Neural cell (in vitro differentiated cells): ENCODE measurements around the gene DBNDD1. TPM values are rescaled to one million over a fixed set of nuclear protein-coding genes. Genes with fewer than 3 reads are reported as not detected.

Experiments
- H2AFZ ChIP-seq: fragments of 200-600, 300-800 bp; sonication (generic), shearing (Covaris generic); 2 replicates; pipeline ENCODE4 v1.6.0; 2014; ENCODE audit warnings: low read depth, mild to moderate bottlenecking, antibody characterized with exemption, low read length, moderate library complexity
- H3F3A ChIP-seq: fragments of 200-600 bp; shearing (Covaris generic); 2 replicates; pipeline ENCODE4 v1.6.1; 2016; ENCODE audit warnings: mild to moderate bottlenecking, moderate library complexity, mixed read lengths, antibody characterized with exemption, low read length; ENCODE audit not compliant: insufficient read depth, poor library complexity, severe bottlenecking
- H3K27ac ChIP-seq: fragments of 200-600, 300-800 bp; sonication (generic), shearing (Covaris generic); 2 replicates; pipeline ENCODE4 v1.5.1; 2014; ENCODE audit warnings: mild to moderate bottlenecking, low read length, moderate library complexity
- H3K27me3 ChIP-seq: fragments of 300-800, 200-600 bp; sonication (generic), shearing (Covaris generic); 2 replicates; pipeline ENCODE4 v1.6.0; 2014; ENCODE audit warnings: mild to moderate bottlenecking, low read depth, low read length, moderate library complexity; ENCODE audit not compliant: insufficient read depth
- H3K36me3 ChIP-seq: fragments of 300-800, 200-600 bp; sonication (generic), shearing (Covaris generic); 2 replicates; pipeline ENCODE4 v1.5.1; 2014; ENCODE audit warnings: mild to moderate bottlenecking, antibody characterized with exemption, low read length, moderate library complexity; ENCODE audit not compliant: insufficient read depth
- H3K4me2 ChIP-seq: fragments of 300-800, 200-600 bp; sonication (generic), shearing (Covaris generic); 2 replicates; pipeline ENCODE4 v1.6.0; 2014; ENCODE audit warnings: mild to moderate bottlenecking, low read length
- H3K4me3 ChIP-seq: fragments of 300-800, 200-600 bp; sonication (generic), shearing (Covaris generic); 2 replicates; pipeline ENCODE4 v1.5.1; 2014; ENCODE audit warnings: mild to moderate bottlenecking, low read length, moderate library complexity
- H3K79me2 ChIP-seq: fragments of 200-600 bp; shearing (Covaris generic); replicated peaks from 2 replicates; pipeline ENCODE4 v1.6.0; 2014; ENCODE audit warnings: mild to moderate bottlenecking, low read length, moderate library complexity; ENCODE audit not compliant: insufficient read depth
- H3K9ac ChIP-seq: fragments of 300-800, 200-600 bp; sonication (generic), shearing (Covaris generic); 2 replicates; pipeline ENCODE4 v1.6.1; 2016; ENCODE audit warnings: mild to moderate bottlenecking, low read length, mixed read lengths
- H3K9me2 ChIP-seq: fragments of 200-600 bp; shearing (Covaris generic); 2 replicates; pipeline ENCODE4 v1.6.1; 2016; ENCODE audit warnings: mild to moderate bottlenecking, low read length, mixed read lengths; ENCODE audit not compliant: insufficient read depth
- H3K9me3 ChIP-seq: fragments of 200-600, 300-800 bp; sonication (generic), shearing (Covaris generic); 2 replicates; pipeline ENCODE4 v1.6.1; 2016; ENCODE audit warnings: mild to moderate bottlenecking, mixed run types, low read length, moderate library complexity, mixed read lengths
- H4K20me1 ChIP-seq: fragments of 200-600 bp; shearing (Covaris generic); 2 replicates; pipeline ENCODE4 v1.6.1; 2016; ENCODE audit warnings: mild to moderate bottlenecking, mixed run types; ENCODE audit not compliant: insufficient read depth
- EP300 ChIP-seq: fragments of 450-650 bp; conservative IDR thresholded peaks from 2 replicates; pipeline ENCODE4 v1.6.1; 2014; ENCODE audit warnings: antibody characterized with exemption, mild to moderate bottlenecking, moderate library complexity; ENCODE audit not compliant: poor library complexity, severe bottlenecking
- EZH2 ChIP-seq: fragments of 200-600, 300-800 bp; shearing (Covaris generic), sonication (generic); IDR thresholded peaks from 2 replicates; pipeline ENCODE4 v1.6.1; 2014; ENCODE audit warnings: antibody characterized with exemption, low read length, borderline replicate concordance, mild to moderate bottlenecking; ENCODE audit not compliant: insufficient read depth, poor library complexity, severe bottlenecking
- MXI1 ChIP-seq: fragments of 450-650 bp; conservative IDR thresholded peaks from 2 replicates; pipeline ENCODE4 v1.6.1; 2014; ENCODE audit warnings: antibody characterized with exemption, mild to moderate bottlenecking; ENCODE audit not compliant: poor library complexity, severe bottlenecking
- POLR2AphosphoS5 ChIP-seq: IDR thresholded peaks from 2 replicates; pipeline ENCODE4 v1.6.1; 2012
- RAD21 ChIP-seq: fragments of 450-650 bp; conservative IDR thresholded peaks from 2 replicates; pipeline ENCODE4 v1.6.1; 2014; ENCODE audit warnings: antibody characterized with exemption, mild to moderate bottlenecking, moderate library complexity
- SMC3 ChIP-seq: fragments of 450-650 bp; conservative IDR thresholded peaks from 2 replicates; pipeline ENCODE4 v1.6.1; 2014; ENCODE audit warnings: antibody characterized with exemption, mild to moderate bottlenecking, moderate library complexity; ENCODE audit not compliant: poor library complexity
- TAF1 ChIP-seq: IDR thresholded peaks from 2 replicates; pipeline ENCODE4 v1.6.1; 2012; ENCODE audit warnings: low read depth
- polyA plus RNA-seq: library from polyadenylated mRNA; depleted of rRNA; stranded (reverse); fragments of >200 nt; gene quantifications from 2 replicates; pipeline ENCODE4 v1.2.3, GENCODE V29; 2014
- TF ChIP-seq, protein P1 (sequence below): fragments of 450-650 bp; IDR thresholded peaks from 2 replicates; pipeline ENCODE4 v1.5.1; 2014; ENCODE audit warnings: antibody characterized with exemption, mild to moderate bottlenecking, moderate library complexity; ENCODE audit not compliant: poor library complexity, severe bottlenecking
- TF ChIP-seq, protein P2 (sequence below): IDR thresholded peaks from 2 replicates; pipeline ENCODE4 v1.6.1; 2012; ENCODE audit warnings: borderline replicate concordance

The DBNDD1 gene
- polyA plus RNA-seq, 1 donor from 2014 or later, result 15.4 TPM

DNA sequence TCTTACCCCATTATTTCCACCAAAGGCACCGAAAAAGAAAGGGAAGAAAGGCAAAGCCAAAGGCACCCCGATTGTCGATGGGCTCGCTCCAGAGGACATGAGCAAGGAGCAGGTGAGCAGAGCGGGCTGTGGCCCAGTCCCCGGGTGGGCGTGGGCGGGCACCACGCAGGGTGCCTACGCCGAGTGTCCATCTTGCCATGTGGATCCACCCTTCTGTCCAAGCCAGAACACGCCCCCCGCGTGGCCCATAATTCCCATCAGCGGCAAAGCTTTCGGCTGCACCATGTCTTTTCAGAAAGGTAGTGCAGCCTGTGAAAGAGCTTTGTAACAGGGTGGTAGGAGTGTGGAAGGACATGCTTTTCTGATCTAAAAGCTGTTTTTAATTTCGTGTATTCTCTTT lies 8.4 kb upstream of the DBNDD1 start:
- TF ChIP-seq RAD21 (no peak), MXI1 (no peak), POLR2AphosphoS5 (no peak), TAF1 (no peak), EP300 (no peak), EZH2 (no peak), SMC3 (no peak)
- TF ChIP-seq, protein P1, sequence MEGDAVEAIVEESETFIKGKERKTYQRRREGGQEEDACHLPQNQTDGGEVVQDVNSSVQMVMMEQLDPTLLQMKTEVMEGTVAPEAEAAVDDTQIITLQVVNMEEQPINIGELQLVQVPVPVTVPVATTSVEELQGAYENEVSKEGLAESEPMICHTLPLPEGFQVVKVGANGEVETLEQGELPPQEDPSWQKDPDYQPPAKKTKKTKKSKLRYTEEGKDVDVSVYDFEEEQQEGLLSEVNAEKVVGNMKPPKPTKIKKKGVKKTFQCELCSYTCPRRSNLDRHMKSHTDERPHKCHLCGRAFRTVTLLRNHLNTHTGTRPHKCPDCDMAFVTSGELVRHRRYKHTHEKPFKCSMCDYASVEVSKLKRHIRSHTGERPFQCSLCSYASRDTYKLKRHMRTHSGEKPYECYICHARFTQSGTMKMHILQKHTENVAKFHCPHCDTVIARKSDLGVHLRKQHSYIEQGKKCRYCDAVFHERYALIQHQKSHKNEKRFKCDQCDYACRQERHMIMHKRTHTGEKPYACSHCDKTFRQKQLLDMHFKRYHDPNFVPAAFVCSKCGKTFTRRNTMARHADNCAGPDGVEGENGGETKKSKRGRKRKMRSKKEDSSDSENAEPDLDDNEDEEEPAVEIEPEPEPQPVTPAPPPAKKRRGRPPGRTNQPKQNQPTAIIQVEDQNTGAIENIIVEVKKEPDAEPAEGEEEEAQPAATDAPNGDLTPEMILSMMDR, result no peak
- TF ChIP-seq, protein P2, sequence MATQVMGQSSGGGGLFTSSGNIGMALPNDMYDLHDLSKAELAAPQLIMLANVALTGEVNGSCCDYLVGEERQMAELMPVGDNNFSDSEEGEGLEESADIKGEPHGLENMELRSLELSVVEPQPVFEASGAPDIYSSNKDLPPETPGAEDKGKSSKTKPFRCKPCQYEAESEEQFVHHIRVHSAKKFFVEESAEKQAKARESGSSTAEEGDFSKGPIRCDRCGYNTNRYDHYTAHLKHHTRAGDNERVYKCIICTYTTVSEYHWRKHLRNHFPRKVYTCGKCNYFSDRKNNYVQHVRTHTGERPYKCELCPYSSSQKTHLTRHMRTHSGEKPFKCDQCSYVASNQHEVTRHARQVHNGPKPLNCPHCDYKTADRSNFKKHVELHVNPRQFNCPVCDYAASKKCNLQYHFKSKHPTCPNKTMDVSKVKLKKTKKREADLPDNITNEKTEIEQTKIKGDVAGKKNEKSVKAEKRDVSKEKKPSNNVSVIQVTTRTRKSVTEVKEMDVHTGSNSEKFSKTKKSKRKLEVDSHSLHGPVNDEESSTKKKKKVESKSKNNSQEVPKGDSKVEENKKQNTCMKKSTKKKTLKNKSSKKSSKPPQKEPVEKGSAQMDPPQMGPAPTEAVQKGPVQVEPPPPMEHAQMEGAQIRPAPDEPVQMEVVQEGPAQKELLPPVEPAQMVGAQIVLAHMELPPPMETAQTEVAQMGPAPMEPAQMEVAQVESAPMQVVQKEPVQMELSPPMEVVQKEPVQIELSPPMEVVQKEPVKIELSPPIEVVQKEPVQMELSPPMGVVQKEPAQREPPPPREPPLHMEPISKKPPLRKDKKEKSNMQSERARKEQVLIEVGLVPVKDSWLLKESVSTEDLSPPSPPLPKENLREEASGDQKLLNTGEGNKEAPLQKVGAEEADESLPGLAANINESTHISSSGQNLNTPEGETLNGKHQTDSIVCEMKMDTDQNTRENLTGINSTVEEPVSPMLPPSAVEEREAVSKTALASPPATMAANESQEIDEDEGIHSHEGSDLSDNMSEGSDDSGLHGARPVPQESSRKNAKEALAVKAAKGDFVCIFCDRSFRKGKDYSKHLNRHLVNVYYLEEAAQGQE, result no peak
- H3K9me2 ChIP-seq, result no peaks in the 10 kb centered on the region

DNA sequence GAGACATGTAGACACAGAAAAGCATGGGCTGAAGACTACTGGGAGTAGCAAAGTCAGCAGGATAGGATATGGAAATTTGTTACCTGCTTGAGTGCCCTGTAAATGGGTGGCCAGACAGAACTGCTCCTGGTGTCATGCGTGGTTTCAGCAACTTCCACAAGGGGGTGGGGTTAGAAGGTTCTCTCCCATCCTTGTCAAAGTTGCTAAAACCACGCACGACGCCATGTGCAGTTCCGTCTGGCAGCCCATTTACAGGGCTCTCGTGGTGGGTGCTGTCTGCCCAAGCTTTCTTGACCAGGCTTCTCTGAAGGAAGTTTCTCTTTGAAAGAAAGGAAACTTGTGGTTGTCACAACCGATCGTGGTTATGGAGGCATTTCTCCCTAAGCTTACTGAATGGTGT lies 6.9 kb upstream of the DBNDD1 start:
- TF ChIP-seq EZH2, result no peak
- TF ChIP-seq, protein P1, result no peak
- Histone ChIP-seq H4K20me1 (no peaks in the 10 kb centered on the region), H3K79me2 (no peaks in the 10 kb centered on the region)

More for the DNA sequence above, 8.4 kb upstream of the DBNDD1 start:
- H3K36me3 ChIP-seq, result no peaks in the 10 kb centered on the region
- no peaks in the 10 kb centered on the region for H3K9me3 ChIP-seq
- H3K4me2 ChIP-seq, result no peak overlapping the region
- H3K9ac ChIP-seq, result no peak overlapping the region
- H3K27ac ChIP-seq, result no peak overlapping the region
- H3F3A ChIP-seq, result no peaks in the 10 kb centered on the region
- no peaks in the 10 kb centered on the region for H3K27me3 ChIP-seq
- no peaks in the 10 kb centered on the region for H3K79me2 ChIP-seq
- H4K20me1 ChIP-seq, result no peaks in the 10 kb centered on the region
- no peak overlapping the region for H2AFZ ChIP-seq
- H3K4me3 ChIP-seq, result no peak overlapping the region

More for the DNA sequence above, 6.9 kb upstream of the DBNDD1 start:
- Histone ChIP-seq H3K36me3 (no peaks in the 10 kb centered on the region), H3K9me2 (no peaks in the 10 kb centered on the region), H2AFZ (no peak overlapping the region), H3F3A (no peaks in the 10 kb centered on the region), H3K4me3 (no peak overlapping the region), H3K27me3 (no peaks in the 10 kb centered on the region), H3K9ac (no peak overlapping the region), H3K27ac (no peak overlapping the region), H3K9me3 (no peaks in the 10 kb centered on the region), H3K4me2 (no peak overlapping the region)
